Measurements from ENCODE around the gene NBPF1.
"Not testable (repeated sequence)": the region's sequence is repeated elsewhere in the genome, so short reads cannot be mapped to it uniquely, and the experiment has no call there.

The NBPF1 gene

GRCh38 chr1:16614361-16615252 is 1.2 kb upstream of the NBPF1 start:
- no peaks in the 10 kb centered on the region for H3K4me1 ChIP-seq (ENCODE audit: control insufficient read depth, insufficient read depth, low read length)
- no peak overlapping the region for H3K9ac ChIP-seq (ENCODE audit: low read depth, low read length)
- no peaks in the 10 kb centered on the region for H3K9me3 ChIP-seq (ENCODE audit: control insufficient read depth, insufficient read depth, low read length)
- H3K36me3 ChIP-seq (ENCODE audit: control insufficient read depth, insufficient read depth, low read length) = no peaks in the 10 kb centered on the region
- H3K4me3 ChIP-seq (ENCODE audit: low read depth, low read length) = no peak overlapping the region
- peaks cover 40% of the 10 kb centered on the region for H3K27me3 ChIP-seq (ENCODE audit: control insufficient read depth, insufficient read depth, low read length)

GRCh38 chr1:16612332-16613172 is 812 bp downstream of the NBPF1 start:
- Histone ChIP-seq H3K9ac (ENCODE audit: low read depth, low read length) (peak overlapping the region; percentile 1), H3K4me3 (ENCODE audit: low read depth, low read length) (peak overlapping the region; percentile 89), H3K27me3 (ENCODE audit: control insufficient read depth, insufficient read depth, low read length) (peaks cover 40% of the 10 kb centered on the region), H3K9me3 (ENCODE audit: control insufficient read depth, insufficient read depth, low read length) (no peaks in the 10 kb centered on the region), H3K36me3 (ENCODE audit: control insufficient read depth, insufficient read depth, low read length) (no peaks in the 10 kb centered on the region), H3K4me1 (ENCODE audit: control insufficient read depth, insufficient read depth, low read length) (no peaks in the 10 kb centered on the region)

- H3K27me3 ChIP-seq (ENCODE audit: control insufficient read depth, insufficient read depth, low read length) = peaks cover 40% of the 10 kb centered on the region
- H3K36me3 ChIP-seq (ENCODE audit: control insufficient read depth, insufficient read depth, low read length); H3K9ac ChIP-seq (ENCODE audit: low read depth, low read length); H3K4me1 ChIP-seq (ENCODE audit: control insufficient read depth, insufficient read depth, low read length); H3K9me3 ChIP-seq (ENCODE audit: control insufficient read depth, insufficient read depth, low read length): not testable (repeated sequence)
- peak overlapping the region; percentile 89 for H3K4me3 ChIP-seq (ENCODE audit: low read depth, low read length)
Measured at GRCh38 chr1:16611981-16612331, 1.4 kb downstream of the NBPF1 start.

GRCh38 chr1:16611164-16611563 is 2.2 kb downstream of the NBPF1 start:
- H3K4me3 ChIP-seq (ENCODE audit: low read depth, low read length); H3K9me3 ChIP-seq (ENCODE audit: control insufficient read depth, insufficient read depth, low read length); H3K4me1 ChIP-seq (ENCODE audit: control insufficient read depth, insufficient read depth, low read length); H3K36me3 ChIP-seq (ENCODE audit: control insufficient read depth, insufficient read depth, low read length); H3K9ac ChIP-seq (ENCODE audit: low read depth, low read length): not testable (repeated sequence)
- peaks cover 40% of the 10 kb centered on the region for H3K27me3 ChIP-seq (ENCODE audit: control insufficient read depth, insufficient read depth, low read length)

- H3K4me3 ChIP-seq (ENCODE audit: low read depth, low read length); H3K4me1 ChIP-seq (ENCODE audit: control insufficient read depth, insufficient read depth, low read length); H3K9ac ChIP-seq (ENCODE audit: low read depth, low read length); H3K9me3 ChIP-seq (ENCODE audit: control insufficient read depth, insufficient read depth, low read length); H3K36me3 ChIP-seq (ENCODE audit: control insufficient read depth, insufficient read depth, low read length): not testable (repeated sequence)
- H3K27me3 ChIP-seq (ENCODE audit: control insufficient read depth, insufficient read depth, low read length) = peaks cover 38% of the 10 kb centered on the region
Measured at GRCh38 chr1:16610553-16610952, 2.8 kb downstream of the NBPF1 start.

- not testable (repeated sequence) for H3K9me3 ChIP-seq (ENCODE audit: control insufficient read depth, insufficient read depth, low read length); H3K9ac ChIP-seq (ENCODE audit: low read depth, low read length); H3K36me3 ChIP-seq (ENCODE audit: control insufficient read depth, insufficient read depth, low read length); H3K4me1 ChIP-seq (ENCODE audit: control insufficient read depth, insufficient read depth, low read length); H3K4me3 ChIP-seq (ENCODE audit: low read depth, low read length)
- H3K27me3 ChIP-seq (ENCODE audit: control insufficient read depth, insufficient read depth, low read length) = peaks cover 30% of the 10 kb centered on the region
Measured at GRCh38 chr1:16609761-16610160, 3.6 kb downstream of the NBPF1 start.

- H3K9ac ChIP-seq (ENCODE audit: low read depth, low read length) = no peak overlapping the region
- H3K4me1 ChIP-seq (ENCODE audit: control insufficient read depth, insufficient read depth, low read length) = no peaks in the 10 kb centered on the region
- no peak overlapping the region for H3K4me3 ChIP-seq (ENCODE audit: low read depth, low read length)
- peaks cover 23% of the 10 kb centered on the region for H3K27me3 ChIP-seq (ENCODE audit: control insufficient read depth, insufficient read depth, low read length)
- no peaks in the 10 kb centered on the region for H3K9me3 ChIP-seq (ENCODE audit: control insufficient read depth, insufficient read depth, low read length)
- no peaks in the 10 kb centered on the region for H3K36me3 ChIP-seq (ENCODE audit: control insufficient read depth, insufficient read depth, low read length)
Measured at GRCh38 chr1:16608838-16609560, 4.4 kb downstream of the NBPF1 start.

GRCh38 chr1:16607853-16608815 is 5.2 kb downstream of the NBPF1 start:
- not testable (repeated sequence) for H3K4me1 ChIP-seq (ENCODE audit: control insufficient read depth, insufficient read depth, low read length); H3K9ac ChIP-seq (ENCODE audit: low read depth, low read length); H3K9me3 ChIP-seq (ENCODE audit: control insufficient read depth, insufficient read depth, low read length); H3K4me3 ChIP-seq (ENCODE audit: low read depth, low read length); H3K36me3 ChIP-seq (ENCODE audit: control insufficient read depth, insufficient read depth, low read length)
- peaks cover 20% of the 10 kb centered on the region for H3K27me3 ChIP-seq (ENCODE audit: control insufficient read depth, insufficient read depth, low read length)

- H3K36me3 ChIP-seq (ENCODE audit: control insufficient read depth, insufficient read depth, low read length) = no peaks in the 10 kb centered on the region
- peaks cover 17% of the 10 kb centered on the region for H3K27me3 ChIP-seq (ENCODE audit: control insufficient read depth, insufficient read depth, low read length)
- H3K4me3 ChIP-seq (ENCODE audit: low read depth, low read length) = no peak overlapping the region
- H3K9me3 ChIP-seq (ENCODE audit: control insufficient read depth, insufficient read depth, low read length) = no peaks in the 10 kb centered on the region
- H3K4me1 ChIP-seq (ENCODE audit: control insufficient read depth, insufficient read depth, low read length) = no peaks in the 10 kb centered on the region
- H3K9ac ChIP-seq (ENCODE audit: low read depth, low read length) = no peak overlapping the region
Measured at GRCh38 chr1:16607433-16607851, 5.9 kb downstream of the NBPF1 start.

GRCh38 chr1:16606666-16607432 is 6.5 kb downstream of the NBPF1 start:
- H3K27me3 ChIP-seq (ENCODE audit: control insufficient read depth, insufficient read depth, low read length) = peaks cover 11% of the 10 kb centered on the region
- not testable (repeated sequence) for H3K4me1 ChIP-seq (ENCODE audit: control insufficient read depth, insufficient read depth, low read length); H3K9me3 ChIP-seq (ENCODE audit: control insufficient read depth, insufficient read depth, low read length); H3K4me3 ChIP-seq (ENCODE audit: low read depth, low read length); H3K36me3 ChIP-seq (ENCODE audit: control insufficient read depth, insufficient read depth, low read length); H3K9ac ChIP-seq (ENCODE audit: low read depth, low read length)
